Osteocyte (in vitro differentiated cells): ENCODE results near the gene TGFBR3L. TPM values are rescaled to one million over a fixed set of nuclear protein-coding genes. Genes with fewer than 3 reads are reported as not detected.

Experiments
- DNase-seq: peaks from one replicate; pipeline ENCODE4 v3.0.0; 2021; ENCODE audit warnings: mixed read lengths; ENCODE audit not compliant: unreplicated experiment; ENCODE audit errors: extremely low spot score
- H3K27ac Mint-ChIP-seq: one replicate; pipeline ENCODE4 v1.8.0; 2021; ENCODE audit warnings: mild to moderate bottlenecking, mixed read lengths; ENCODE audit not compliant: unreplicated experiment
- H3K27me3 Mint-ChIP-seq: one replicate; pipeline ENCODE4 v1.8.0; 2021; ENCODE audit warnings: mixed read lengths; ENCODE audit not compliant: unreplicated experiment
- H3K36me3 Mint-ChIP-seq: one replicate; pipeline ENCODE4 v1.8.0; 2021; ENCODE audit warnings: mixed read lengths; ENCODE audit not compliant: unreplicated experiment
- H3K4me1 Mint-ChIP-seq: one replicate; pipeline ENCODE4 v1.8.0; 2021; ENCODE audit warnings: mixed read lengths; ENCODE audit not compliant: unreplicated experiment
- H3K4me3 Mint-ChIP-seq: one replicate; pipeline ENCODE4 v1.8.0; 2021; ENCODE audit warnings: mild to moderate bottlenecking, moderate library complexity, mixed read lengths; ENCODE audit not compliant: unreplicated experiment
- H3K9me3 Mint-ChIP-seq: one replicate; pipeline ENCODE4 v1.8.0; 2021; ENCODE audit warnings: mixed read lengths; ENCODE audit not compliant: unreplicated experiment
- CTCF ChIP-seq: fragments of 200-600 bp; sonication (generic); IDR thresholded peaks from 2 replicates; pipeline ENCODE4 v1.5.0; 2021; ENCODE audit warnings: antibody characterized with exemption, mild to moderate bottlenecking, moderate library complexity
- total RNA-seq: library from RNA; stranded (reverse); gene quantifications from 2 replicates; pipeline ENCODE4 v1.2.1, GENCODE V29; 2021

Gene TGFBR3L
- total RNA-seq, 1 donor from 2014 or later = 2.3 TPM

- no peaks in the 10 kb centered on the region for H3K9me3 Mint-ChIP-seq
- H3K4me3 Mint-ChIP-seq = peak overlapping the region; percentile 78
- H3K27ac Mint-ChIP-seq = peak overlapping the region; percentile 85
- TF ChIP-seq CTCF = no peak
- peaks cover 34% of the 10 kb centered on the region for H3K27me3 Mint-ChIP-seq
- DNase-seq = peak; percentile 95
- H3K4me1 Mint-ChIP-seq = peaks cover 28% of the 10 kb centered on the region
- H3K36me3 Mint-ChIP-seq = no peaks in the 10 kb centered on the region
Measured at GRCh38 chr19:7871437-7872305, 43.0 kb upstream of the TGFBR3L start.

GRCh38 chr19:7872306-7873204, 42.1 kb upstream of the TGFBR3L start:
- Mint-ChIP-seq H3K27me3 (peaks cover 28% of the 10 kb centered on the region), H3K9me3 (no peaks in the 10 kb centered on the region), H3K4me1 (peaks cover 31% of the 10 kb centered on the region), H3K36me3 (no peaks in the 10 kb centered on the region), H3K27ac (no peak overlapping the region), H3K4me3 (peak overlapping the region; percentile 78)
- DNase-seq = no peak
- TF ChIP-seq CTCF = no peak

GRCh38 chr19:7873304-7874075, 41.1 kb upstream of the TGFBR3L start:
- Mint-ChIP-seq H3K4me1 (peaks cover 27% of the 10 kb centered on the region), H3K9me3 (no peaks in the 10 kb centered on the region), H3K27me3 (peaks cover 27% of the 10 kb centered on the region), H3K36me3 (no peaks in the 10 kb centered on the region), H3K27ac (no peak overlapping the region), H3K4me3 (peak overlapping the region; percentile 72)
- no peak for DNase-seq
- TF ChIP-seq CTCF = no peak

GRCh38 chr19:7874076-7874896, 40.3 kb upstream of the TGFBR3L start, which contains the start of gene PRR36:
PRR36 (minus strand) TSS chr19:7874390; CDS start chr19:7873689, 701 bp downstream.
- Mint-ChIP-seq H3K9me3 (no peaks in the 10 kb centered on the region), H3K36me3 (no peaks in the 10 kb centered on the region), H3K4me1 (peaks cover 23% of the 10 kb centered on the region), H3K4me3 (peak within 1 kb of the TSS; percentile 72), H3K27ac (no peak within 1 kb of the TSS), H3K27me3 (peaks cover 27% of the 10 kb centered on the region)
- TF ChIP-seq CTCF = no peak
- DNase-seq = no peak
